Loucy (cell line): Measurements from ENCODE around the gene UNC50.

Source experiments
- H2AFZ ChIP-seq: fragments of 200-600 bp; sonication (generic); 2 replicates; pipeline ENCODE4 v1.6.0; 2016; ENCODE audit warnings: antibody characterized with exemption, mild to moderate bottlenecking, low read length, moderate library complexity
- H3F3A ChIP-seq: fragments of 200-600 bp; 2 replicates; pipeline ENCODE4 v1.6.0; 2016; ENCODE audit warnings: antibody characterized with exemption, low read depth, mild to moderate bottlenecking
- H3K27me3 ChIP-seq: fragments of 200-600 bp; sonication (generic); 2 replicates; pipeline ENCODE4 v1.6.1; 2014; ENCODE audit warnings: low read length, mild to moderate bottlenecking; ENCODE audit not compliant: insufficient read depth, poor library complexity, severe bottlenecking
- H3K36me3 ChIP-seq: fragments of 200-600 bp; sonication (generic); 2 replicates; pipeline ENCODE4 v1.6.1; 2016; ENCODE audit warnings: low read length; ENCODE audit not compliant: insufficient read depth
- H3K4me1 ChIP-seq: fragments of 200-600 bp; sonication (generic); 2 replicates; pipeline ENCODE4 v1.5.1; 2014; ENCODE audit warnings: low read length, mild to moderate bottlenecking; ENCODE audit not compliant: insufficient read depth, poor library complexity, severe bottlenecking
- H3K4me2 ChIP-seq: fragments of 200-600 bp; sonication (generic); 2 replicates; pipeline ENCODE4 v1.6.0; 2014; ENCODE audit warnings: antibody characterized with exemption, low read length, low read depth, mild to moderate bottlenecking; ENCODE audit not compliant: poor library complexity, severe bottlenecking
- H3K4me3 ChIP-seq: fragments of 200-600 bp; sonication (generic); 2 replicates; pipeline ENCODE4 v1.5.1; 2014; ENCODE audit warnings: low read length, mild to moderate bottlenecking, mixed read lengths; ENCODE audit not compliant: poor library complexity, severe bottlenecking
- H3K79me2 ChIP-seq: fragments of 200-600 bp; sonication (generic); 2 replicates; pipeline ENCODE4 v1.6.1; 2014; ENCODE audit warnings: low read length; ENCODE audit not compliant: insufficient read depth
- H3K9ac ChIP-seq: fragments of 200-600 bp; sonication (generic); 2 replicates; pipeline ENCODE4 v1.6.0; 2014; ENCODE audit warnings: mild to moderate bottlenecking, low read depth, low read length, moderate library complexity; ENCODE audit not compliant: poor library complexity, severe bottlenecking
- H3K9me2 ChIP-seq: fragments of 200-600 bp; sonication (generic); replicated peaks from 2 replicates; pipeline ENCODE4 v1.6.1; 2016; ENCODE audit warnings: low read depth, low read length, mixed read lengths
- H3K9me3 ChIP-seq: fragments of 200-600 bp; sonication (generic); 2 replicates; pipeline ENCODE4 v1.6.1; 2014; ENCODE audit warnings: mild to moderate bottlenecking, antibody characterized with exemption, low read length, low read depth; ENCODE audit not compliant: insufficient read depth
- H4K20me1 ChIP-seq: fragments of 200-600 bp; sonication (generic); 2 replicates; pipeline ENCODE4 v1.6.0; 2014; ENCODE audit warnings: antibody characterized with exemption, low read length, mild to moderate bottlenecking; ENCODE audit not compliant: insufficient read depth, poor library complexity, severe bottlenecking
- CTCF ChIP-seq: fragments of 200-600 bp; sonication (generic); conservative IDR thresholded peaks from 2 replicates; pipeline ENCODE4 v1.5.1; 2014; ENCODE audit warnings: mild to moderate bottlenecking, antibody characterized with exemption, low read length
- EZH2phosphoT487 ChIP-seq: fragments of 200-600 bp; IDR thresholded peaks from 2 replicates; pipeline ENCODE4 v1.6.1; 2018; ENCODE audit warnings: antibody characterized with exemption, mild to moderate bottlenecking, moderate library complexity, borderline replicate concordance

The UNC50 gene

GRCh38 chr2:98563394-98563793 is 45.0 kb upstream of the UNC50 start:
- H3K4me1 ChIP-seq, result peaks cover 28% of the 10 kb centered on the region
- H3K79me2 ChIP-seq, result no peaks in the 10 kb centered on the region
- no peaks in the 10 kb centered on the region for H3F3A ChIP-seq
- H3K4me3 ChIP-seq, result no peak overlapping the region
- TF ChIP-seq EZH2phosphoT487 (no peak), CTCF (no peak)
- H3K4me2 ChIP-seq, result no peak overlapping the region
- H3K9me3 ChIP-seq, result no peaks in the 10 kb centered on the region
- no peaks in the 10 kb centered on the region for H3K9me2 ChIP-seq
- no peaks in the 10 kb centered on the region for H3K27me3 ChIP-seq
- peaks cover 33% of the 10 kb centered on the region; the same call in 1 of the 2 replicates for H3K36me3 ChIP-seq
- H2AFZ ChIP-seq, result no peak overlapping the region
- H3K9ac ChIP-seq, result no peak overlapping the region
- no peaks in the 10 kb centered on the region for H4K20me1 ChIP-seq

- H3K36me3 ChIP-seq, result peaks cover 40% of the 10 kb centered on the region; the same call in 1 of the 2 replicates
- no peaks in the 10 kb centered on the region for H3F3A ChIP-seq
- H3K9me2 ChIP-seq, result no peaks in the 10 kb centered on the region
- H3K4me1 ChIP-seq, result peaks cover 15% of the 10 kb centered on the region
- no peak overlapping the region for H3K4me2 ChIP-seq
- TF ChIP-seq CTCF, result no peak
- no peak for TF ChIP-seq EZH2phosphoT487
- H3K9me3 ChIP-seq, result no peaks in the 10 kb centered on the region
- H3K9ac ChIP-seq, result no peak overlapping the region
- no peak overlapping the region for H2AFZ ChIP-seq
- H3K79me2 ChIP-seq, result no peaks in the 10 kb centered on the region
- H3K4me3 ChIP-seq, result no peak overlapping the region
- no peaks in the 10 kb centered on the region for H3K27me3 ChIP-seq
- no peaks in the 10 kb centered on the region for H4K20me1 ChIP-seq
These were observed 43.8 kb upstream of the UNC50 start for GRCh38 chr2:98564541-98565132.

GRCh38 chr2:98565286-98565860 is 43.0 kb upstream of the UNC50 start:
- Histone ChIP-seq H3K79me2 (no peaks in the 10 kb centered on the region), H4K20me1 (no peaks in the 10 kb centered on the region)

More at GRCh38 chr2:98565286-98565860, 43.0 kb upstream of the UNC50 start:
- peaks cover 41% of the 10 kb centered on the region; the same call in 1 of the 2 replicates for H3K36me3 ChIP-seq
- no peak overlapping the region for H2AFZ ChIP-seq
- H3K9me3 ChIP-seq, result no peaks in the 10 kb centered on the region
- H3F3A ChIP-seq, result no peaks in the 10 kb centered on the region
- TF ChIP-seq EZH2phosphoT487 (no peak), CTCF (no peak)
- no peak overlapping the region for H3K4me2 ChIP-seq
- peaks cover 8% of the 10 kb centered on the region for H3K4me1 ChIP-seq
- no peaks in the 10 kb centered on the region for H3K9me2 ChIP-seq
- H3K9ac ChIP-seq, result no peak overlapping the region
- no peak overlapping the region for H3K4me3 ChIP-seq
- no peaks in the 10 kb centered on the region for H3K27me3 ChIP-seq
